ENCODE results near the gene ARR3. TPM values are rescaled to one million over a fixed set of nuclear protein-coding genes. Genes with fewer than 3 reads are reported as not detected.

The ARR3 gene
- total RNA-seq, 4 donors from 2014 or later, result not detected

DNA sequence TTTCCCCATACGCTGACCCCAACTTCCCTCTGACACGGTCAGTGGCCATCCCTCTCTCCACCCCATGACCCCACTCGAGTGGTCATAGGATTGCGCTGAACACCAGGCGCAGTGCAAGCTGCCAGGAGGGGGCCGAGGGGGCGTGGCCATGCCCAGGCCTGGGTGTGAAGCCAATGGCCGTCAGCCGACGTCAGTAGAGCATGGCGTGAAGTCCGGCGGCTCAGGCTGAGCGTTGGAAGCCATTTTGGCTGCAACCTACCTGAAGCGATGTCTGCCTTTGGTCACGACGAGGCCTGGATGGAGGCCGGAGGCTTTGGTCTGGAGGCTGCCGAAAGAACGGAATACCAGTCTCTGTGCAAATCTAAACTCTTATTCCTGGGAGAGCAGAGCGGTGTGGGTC lies 13.8 kb downstream of the ARR3 start, which contains the start of gene RAB41:
TSS of gene RAB41 (plus strand) at position 222 of the 400 bp plus-strand sequence. CDS start at position 268, 46 bp downstream.
- TF ChIP-seq, protein P1, sequence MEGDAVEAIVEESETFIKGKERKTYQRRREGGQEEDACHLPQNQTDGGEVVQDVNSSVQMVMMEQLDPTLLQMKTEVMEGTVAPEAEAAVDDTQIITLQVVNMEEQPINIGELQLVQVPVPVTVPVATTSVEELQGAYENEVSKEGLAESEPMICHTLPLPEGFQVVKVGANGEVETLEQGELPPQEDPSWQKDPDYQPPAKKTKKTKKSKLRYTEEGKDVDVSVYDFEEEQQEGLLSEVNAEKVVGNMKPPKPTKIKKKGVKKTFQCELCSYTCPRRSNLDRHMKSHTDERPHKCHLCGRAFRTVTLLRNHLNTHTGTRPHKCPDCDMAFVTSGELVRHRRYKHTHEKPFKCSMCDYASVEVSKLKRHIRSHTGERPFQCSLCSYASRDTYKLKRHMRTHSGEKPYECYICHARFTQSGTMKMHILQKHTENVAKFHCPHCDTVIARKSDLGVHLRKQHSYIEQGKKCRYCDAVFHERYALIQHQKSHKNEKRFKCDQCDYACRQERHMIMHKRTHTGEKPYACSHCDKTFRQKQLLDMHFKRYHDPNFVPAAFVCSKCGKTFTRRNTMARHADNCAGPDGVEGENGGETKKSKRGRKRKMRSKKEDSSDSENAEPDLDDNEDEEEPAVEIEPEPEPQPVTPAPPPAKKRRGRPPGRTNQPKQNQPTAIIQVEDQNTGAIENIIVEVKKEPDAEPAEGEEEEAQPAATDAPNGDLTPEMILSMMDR (IDR thresholded peaks at IDR 0.05 in 4 of 5, conservative IDR thresholded peaks at IDR 0.05 in 1 of 5), result no peak
- no peaks in the 10 kb centered on the region for H3K27me3 ChIP-seq
- no peaks in the 10 kb centered on the region for H3K4me1 ChIP-seq
- no peak within 1 kb of the TSS for H3K27ac ChIP-seq
- no peak within 1 kb of the TSS for H3K4me3 ChIP-seq
- DNase-seq, result no peak
- no peak for ATAC-seq
- no peaks in the 10 kb centered on the region for H3K36me3 ChIP-seq
- H3K9me3 ChIP-seq, result no peaks in the 10 kb centered on the region
- in situ Hi-C loops (cut with MboI; ENCODE audit: low sequenced_read_pairs in 4 of 4) (no loop called here), intact Hi-C loops (cut with DNase I; ENCODE audit: low total_unique reads) (no loop called here)

DNA sequence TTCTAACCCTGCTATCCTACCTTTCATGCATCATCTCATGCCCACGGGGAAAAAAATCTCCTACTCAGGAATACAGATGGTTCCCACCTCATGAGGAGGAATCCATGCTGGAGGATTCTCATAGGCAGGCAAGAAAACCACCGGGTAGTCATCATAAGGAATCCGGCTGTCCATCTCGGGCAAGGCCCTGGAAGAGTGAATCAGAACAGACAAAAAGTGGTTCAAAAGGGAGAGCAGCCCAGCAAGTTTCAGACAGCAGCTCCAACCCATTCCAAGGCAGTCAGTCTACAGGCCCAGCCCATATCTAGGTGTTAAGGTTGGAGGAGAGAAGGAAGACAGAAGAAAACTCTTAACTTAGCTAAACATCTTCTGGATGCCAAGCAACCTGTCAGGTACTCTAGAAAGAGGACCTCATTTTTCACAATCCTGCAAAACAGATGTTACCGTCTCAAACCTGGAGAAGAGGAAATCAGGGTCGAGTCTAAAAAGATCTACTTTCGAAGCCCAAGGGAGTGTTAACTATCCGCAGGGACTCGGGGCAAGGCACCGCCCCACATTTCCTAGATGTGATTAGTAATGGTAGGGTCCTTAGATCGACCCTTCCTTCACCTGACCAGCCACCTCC lies 21.1 kb downstream of the ARR3 start:
- ATAC-seq, result peak in 1 of 2 donors; percentile 30
- TF ChIP-seq, protein P1 (IDR thresholded peaks at IDR 0.05 in 4 of 5, conservative IDR thresholded peaks at IDR 0.05 in 1 of 5), result no peak
- TF ChIP-seq POLR2A (IDR thresholded peaks at IDR 0.05), result no peak
- intact Hi-C loops (cut with DNase I; ENCODE audit: low total_unique reads), result no loop called here

DNA sequence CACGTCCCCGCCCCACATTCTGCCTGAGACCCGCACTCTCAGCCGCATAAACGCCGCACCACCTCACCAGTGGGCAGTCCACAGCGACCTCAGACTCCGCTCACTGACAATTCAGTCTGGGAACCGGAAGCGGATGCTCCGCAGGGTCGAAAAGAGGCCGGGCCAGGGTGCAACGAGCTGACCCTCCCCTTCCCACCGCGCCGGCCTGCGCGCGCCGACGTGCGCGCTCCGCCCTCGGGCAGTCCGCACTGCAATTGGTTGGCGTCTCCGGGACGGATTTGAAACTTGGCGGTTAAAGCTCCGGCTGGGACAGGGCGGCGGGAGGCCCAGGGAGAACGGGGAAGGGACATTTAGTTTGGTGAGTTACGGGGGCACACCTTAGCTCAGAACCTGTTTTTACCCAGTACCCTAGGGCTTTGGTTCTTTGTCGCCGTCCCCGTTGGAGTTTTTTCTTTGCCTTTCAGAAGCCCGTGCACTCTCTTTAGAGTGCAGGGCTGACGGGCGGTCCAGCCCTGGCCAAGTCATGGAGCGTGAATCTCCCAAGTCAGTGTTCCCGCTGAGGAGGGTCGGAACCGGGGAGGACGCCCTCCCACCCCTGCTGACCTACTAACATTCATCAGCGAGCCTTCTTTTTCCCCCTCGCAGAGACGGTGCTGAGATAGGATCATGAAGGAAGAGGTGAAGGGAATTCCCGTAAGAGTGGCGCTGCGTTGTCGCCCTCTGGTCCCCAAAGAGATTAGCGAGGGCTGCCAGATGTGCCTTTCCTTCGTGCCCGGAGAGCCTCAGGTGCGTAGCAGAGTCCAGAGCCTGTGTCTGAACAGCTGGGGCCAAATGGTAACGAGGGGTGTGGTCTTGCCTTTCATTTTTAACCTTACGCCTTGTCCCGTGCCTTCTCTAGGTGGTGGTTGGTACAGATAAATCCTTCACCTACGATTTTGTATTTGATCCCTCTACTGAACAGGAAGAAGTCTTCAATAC lies 21.9 kb downstream of the ARR3 start, which contains the start of the genes KIF4A and PDZD11:
TSS of gene KIF4A (plus strand) at position 312 of the 978 bp plus-strand sequence. CDS start at position 667, 355 bp downstream.
TSS of gene PDZD11 (minus strand) at position 135 of the 978 bp plus-strand sequence. CDS start 586 bp downstream, outside the sequence.
- TF ChIP-seq, protein P1 (IDR thresholded peaks at IDR 0.05 in 4 of 5, conservative IDR thresholded peaks at IDR 0.05 in 1 of 5), result no peak
- TF ChIP-seq POLR2A (IDR thresholded peaks at IDR 0.05), result peak in 1 of 2 donors; percentile 15
- ATAC-seq (peak; percentile 85 to 99), DNase-seq (peak; percentile 56 to 72)
- Histone ChIP-seq H3K9me3 (no peaks in the 10 kb centered on the region), H3K4me3 (peak within 1 kb of the TSS; percentile 55 to 64 (median 60)), H3K36me3 (no peaks in the 10 kb centered on the region), H3K4me1 (peaks cover 3 to 9% of the 10 kb centered on the region in 2 donors), H3K27ac (peak within 1 kb of the TSS; percentile 64 to 72 (median 69)), H3K27me3 (no peaks in the 10 kb centered on the region)
- intact Hi-C loops (cut with DNase I; ENCODE audit: low total_unique reads) (loop anchor here (1.0 kb wide), 1 partner anchor 144 kb away; no protein-coding TSS in a partner anchor), in situ Hi-C loops (cut with MboI; ENCODE audit: low sequenced_read_pairs in 4 of 4) (no loop called here)

More for the DNA sequence above, 21.1 kb downstream of the ARR3 start:
- no peaks in the 10 kb centered on the region for H3K36me3 ChIP-seq
- peak overlapping the region; percentile 55 to 64 (median 60) for H3K4me3 ChIP-seq
- in situ Hi-C loops (cut with MboI; ENCODE audit: low sequenced_read_pairs in 4 of 4), result no loop called here
- H3K4me1 ChIP-seq, result peaks cover 3 to 9% of the 10 kb centered on the region in 2 donors
- DNase-seq, result no peak
- peak overlapping the region; percentile 64 to 72 (median 69) for H3K27ac ChIP-seq
- H3K9me3 ChIP-seq, result no peaks in the 10 kb centered on the region
- no peaks in the 10 kb centered on the region for H3K27me3 ChIP-seq

DNA sequence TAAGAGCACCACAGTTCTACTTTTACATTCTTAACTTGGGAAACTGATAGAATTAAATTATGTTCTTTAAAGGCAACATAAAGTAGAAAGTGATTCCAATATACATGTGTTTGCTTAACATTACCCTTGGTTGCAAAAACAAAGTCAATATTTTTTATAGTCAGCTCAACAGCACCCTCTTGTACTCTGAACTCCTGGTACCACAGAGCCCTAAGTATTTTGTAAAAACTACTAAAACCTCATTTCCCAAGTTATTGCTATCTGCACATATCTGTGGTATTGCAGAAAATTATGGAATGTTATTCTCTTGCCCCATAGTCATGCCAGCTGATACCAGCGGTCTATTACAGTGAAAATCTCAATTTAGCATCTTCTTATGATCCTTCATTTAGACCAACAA lies 24.7 kb downstream of the ARR3 start:
- H3K27me3 ChIP-seq, result no peaks in the 10 kb centered on the region
- no peak overlapping the region for H3K27ac ChIP-seq
- no peaks in the 10 kb centered on the region for H3K9me3 ChIP-seq
- H3K4me3 ChIP-seq, result no peak overlapping the region
- H3K4me1 ChIP-seq, result peaks cover 3 to 9% of the 10 kb centered on the region in 2 donors
- DNase-seq, result no peak
- TF ChIP-seq, protein P1 (IDR thresholded peaks at IDR 0.05 in 4 of 5, conservative IDR thresholded peaks at IDR 0.05 in 1 of 5), result no peak
- no peak for TF ChIP-seq POLR2A (IDR thresholded peaks at IDR 0.05)
- H3K36me3 ChIP-seq, result no peaks in the 10 kb centered on the region
- intact Hi-C loops (cut with DNase I; ENCODE audit: low total_unique reads) (no loop called here), in situ Hi-C loops (cut with MboI; ENCODE audit: low sequenced_read_pairs in 4 of 4) (no loop called here)
- ATAC-seq, result no peak

Measured in gastrocnemius medialis (tissue), 4 donors.